AG04450 (cell line): ENCODE data around the gene FBXL19. TPM values are rescaled to one million over a fixed set of nuclear protein-coding genes. Genes with fewer than 3 reads are reported as not detected.

Experiments
- CTCF ChIA-PET: fragments of 300-600, 350-600 bp; formaldehyde crosslinking; extraction: SDS; loops from one replicate; lab custom pipeline; 2022; ENCODE audit warnings: antibody characterized with exemption, inconsistent platforms; lab: Charles Lee
- POLR2A ChIA-PET: fragments of 350-600 bp; formaldehyde crosslinking; extraction: SDS; loops from one replicate; lab custom pipeline; 2021; ENCODE audit warnings: antibody characterized with exemption, inconsistent platforms; lab: Yijun Ruan, JAX
- DNase-seq: peaks from one replicate; pipeline ENCODE4 v3.0.0-alpha.2; 2011; ENCODE audit warnings: low read depth, low spot score
- H3K27ac ChIP-seq: one replicate; pipeline ENCODE4 v1.5.1; 2012; ENCODE audit warnings: low read depth, low read length, control low read depth
- H3K27me3 ChIP-seq: one replicate; pipeline ENCODE4 v1.6.0; 2012; ENCODE audit warnings: low read length; ENCODE audit not compliant: control insufficient read depth, insufficient read depth
- H3K4me3 ChIP-seq: 2 replicates; pipeline ENCODE4 v1.5.1; 2011; ENCODE audit warnings: mild to moderate bottlenecking, low read depth, low read length, control low read depth
- H3K9me3 ChIP-seq: 2 replicates; pipeline ENCODE4 v1.5.1; 2012; ENCODE audit warnings: low read length; ENCODE audit not compliant: control insufficient read depth, insufficient read depth
- polyA plus RNA-seq: library from polyadenylated mRNA; depleted of rRNA; stranded (reverse); fragments of >200 nt; gene quantifications from 2 replicates; pipeline ENCODE4 v1.2.3, GENCODE V29; 2011
- TF ChIP-seq, protein P1 (sequence below): IDR thresholded peaks from 2 replicates; pipeline ENCODE4 v1.5.1; 2011; ENCODE audit warnings: low read depth, low read length, control low read depth, inconsistent platforms

FBXL19 gene
- polyA plus RNA-seq, 1 experiment, result 7.1 TPM

DNA sequence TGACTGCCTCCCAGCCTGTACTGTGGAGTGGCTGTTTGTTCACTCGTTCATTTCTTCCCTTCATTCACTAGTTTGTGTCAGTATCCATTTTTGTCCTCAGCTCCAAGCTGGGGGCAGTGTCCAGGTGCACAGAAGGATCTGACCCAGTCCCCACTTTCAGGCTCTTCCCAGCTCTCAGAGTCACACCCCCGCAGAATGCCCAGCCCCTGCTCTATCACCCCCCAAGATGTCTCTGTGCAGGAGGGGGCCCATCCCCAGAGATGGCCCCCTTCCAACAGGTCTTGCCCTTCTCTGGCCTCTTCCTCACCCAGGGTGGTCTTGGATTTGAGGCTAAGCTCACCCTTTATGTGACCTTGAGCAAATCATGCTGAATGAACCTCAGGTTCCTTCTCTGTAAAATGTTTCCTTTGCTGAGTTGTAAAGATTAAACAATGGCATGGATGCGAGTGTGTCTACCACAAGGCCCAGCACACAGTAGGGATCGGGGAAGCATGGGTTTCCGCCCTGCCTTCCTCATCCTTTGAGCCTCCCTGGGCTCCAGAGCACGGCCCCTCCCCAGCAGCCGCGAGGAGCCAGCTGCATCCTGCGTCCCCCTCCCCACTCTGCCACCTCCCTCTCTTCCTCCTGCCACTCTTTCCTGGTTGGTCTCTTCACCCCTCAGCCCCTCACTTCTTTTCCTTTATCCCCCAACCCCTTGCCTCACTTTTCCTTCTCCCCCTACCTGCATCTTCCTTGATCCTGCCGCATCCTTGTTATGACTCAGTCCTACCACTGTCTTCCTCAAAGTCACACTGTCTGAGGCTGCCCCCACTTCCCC, 2.8 kb downstream of the FBXL19 start:
- CTCF ChIA-PET, result interaction anchor here (1.1 kb wide), 1 partner anchor 28 kb away, joined by 5 read pairs; no protein-coding TSS in a partner anchor
- Histone ChIP-seq H3K9me3 (no peaks in the 10 kb centered on the region), H3K27me3 (no peaks in the 10 kb centered on the region), H3K27ac (no peak overlapping the region), H3K4me3 (no peak overlapping the region)
- POLR2A ChIA-PET, result interaction anchor here (0.9 kb wide), 1 partner anchor 10 kb away, joined by 3 read pairs; no protein-coding TSS in a partner anchor
- DNase-seq, result no peak
- TF ChIP-seq, protein P1, sequence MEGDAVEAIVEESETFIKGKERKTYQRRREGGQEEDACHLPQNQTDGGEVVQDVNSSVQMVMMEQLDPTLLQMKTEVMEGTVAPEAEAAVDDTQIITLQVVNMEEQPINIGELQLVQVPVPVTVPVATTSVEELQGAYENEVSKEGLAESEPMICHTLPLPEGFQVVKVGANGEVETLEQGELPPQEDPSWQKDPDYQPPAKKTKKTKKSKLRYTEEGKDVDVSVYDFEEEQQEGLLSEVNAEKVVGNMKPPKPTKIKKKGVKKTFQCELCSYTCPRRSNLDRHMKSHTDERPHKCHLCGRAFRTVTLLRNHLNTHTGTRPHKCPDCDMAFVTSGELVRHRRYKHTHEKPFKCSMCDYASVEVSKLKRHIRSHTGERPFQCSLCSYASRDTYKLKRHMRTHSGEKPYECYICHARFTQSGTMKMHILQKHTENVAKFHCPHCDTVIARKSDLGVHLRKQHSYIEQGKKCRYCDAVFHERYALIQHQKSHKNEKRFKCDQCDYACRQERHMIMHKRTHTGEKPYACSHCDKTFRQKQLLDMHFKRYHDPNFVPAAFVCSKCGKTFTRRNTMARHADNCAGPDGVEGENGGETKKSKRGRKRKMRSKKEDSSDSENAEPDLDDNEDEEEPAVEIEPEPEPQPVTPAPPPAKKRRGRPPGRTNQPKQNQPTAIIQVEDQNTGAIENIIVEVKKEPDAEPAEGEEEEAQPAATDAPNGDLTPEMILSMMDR, result no peak

GRCh38 chr16:30926937-30927788, 3.8 kb downstream of the FBXL19 start:
- Histone ChIP-seq H3K9me3 (no peaks in the 10 kb centered on the region), H3K27ac (no peak overlapping the region), H3K4me3 (no peak overlapping the region), H3K27me3 (no peaks in the 10 kb centered on the region)
- TF ChIP-seq, protein P1, result no peak
- CTCF ChIA-PET, result interaction anchor here (1.5 kb wide), 1 partner anchor 26 kb away, joined by 4 read pairs; no protein-coding TSS in a partner anchor
- POLR2A ChIA-PET, result interaction anchor here (0.9 kb wide), 1 partner anchor 9 kb away, joined by 3 read pairs; no protein-coding TSS in a partner anchor
- no peak for DNase-seq

DNA sequence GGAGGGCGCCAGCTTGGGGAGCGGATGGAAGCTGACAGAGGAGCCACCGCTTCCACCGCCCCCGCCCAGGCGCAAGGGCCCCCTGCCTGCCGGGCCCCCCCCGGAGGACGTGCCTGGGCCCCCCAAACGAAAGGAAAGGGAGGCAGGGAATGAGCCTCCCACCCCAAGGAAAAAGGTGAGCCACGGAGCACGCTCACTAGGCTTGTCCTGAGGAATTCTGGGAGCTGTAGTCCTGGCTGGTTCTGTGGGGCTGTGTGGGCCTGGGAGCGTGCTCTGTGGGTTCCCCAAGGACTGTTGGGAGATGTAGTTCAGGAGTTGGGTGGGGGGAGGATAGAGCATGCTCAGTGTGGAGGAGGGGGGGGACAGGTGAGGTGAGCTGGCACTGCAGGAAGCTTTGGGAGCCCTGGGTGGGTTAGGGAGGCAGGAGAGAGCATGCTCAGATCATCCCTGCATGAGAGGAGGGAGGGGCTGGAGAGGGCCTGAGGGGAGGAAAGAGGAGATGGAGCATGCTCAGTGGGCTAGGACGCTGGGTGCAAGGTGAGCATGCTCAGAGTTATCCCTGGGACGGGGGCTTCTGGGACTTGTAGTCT, 4.5 kb downstream of the FBXL19 start:
- no peaks in the 10 kb centered on the region for H3K9me3 ChIP-seq
- no peak overlapping the region for H3K4me3 ChIP-seq
- POLR2A ChIA-PET, result no interaction called here
- H3K27ac ChIP-seq, result no peak overlapping the region
- CTCF ChIA-PET, result interaction anchor here (1.5 kb wide), 2 partner anchors 14 to 26 kb away, joined by 3 to 4 read pairs; no protein-coding TSS in a partner anchor
- H3K27me3 ChIP-seq, result no peaks in the 10 kb centered on the region
- no peak for DNase-seq
- TF ChIP-seq, protein P1, result no peak

DNA sequence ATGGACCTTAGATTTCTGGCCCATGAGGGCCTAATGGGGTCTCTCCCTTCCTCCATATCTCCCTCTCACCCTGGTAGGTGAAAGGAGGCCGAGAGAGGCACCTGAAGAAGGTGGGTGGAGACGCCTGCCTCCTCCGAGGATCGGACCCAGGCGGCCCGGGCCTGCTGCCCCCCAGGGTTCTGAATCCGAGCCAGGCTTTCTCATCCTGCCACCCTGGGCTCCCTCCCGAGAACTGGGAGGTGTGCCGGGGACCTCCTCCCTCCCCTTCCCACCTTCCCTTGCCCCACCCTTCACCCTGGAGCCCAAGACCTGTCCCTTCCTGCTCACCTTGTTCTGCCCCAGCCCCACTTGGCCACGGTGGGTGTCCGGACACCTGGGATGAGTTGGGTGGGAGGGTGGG, 5.0 kb downstream of the FBXL19 start:
- TF ChIP-seq, protein P1, result no peak
- DNase-seq, result no peak
- ChIA-PET POLR2A (no interaction called here), CTCF (interaction anchor here (1.5 kb wide), 2 partner anchors 14 to 25 kb away, joined by 3 to 4 read pairs; no protein-coding TSS in a partner anchor)
- Histone ChIP-seq H3K27ac (no peak overlapping the region), H3K4me3 (no peak overlapping the region), H3K27me3 (no peaks in the 10 kb centered on the region), H3K9me3 (no peaks in the 10 kb centered on the region)
